Activated naive CD4-positive, alpha-beta T cell (primary cell): Measurements from ENCODE around the gene CMTM3.

ENCODE experiments used
- DNase-seq, 4 experiments: peaks; one replicate each; lab custom pipeline; 2025; lab: John Stamatoyannopoulos, UW

CMTM3 gene

DNA sequence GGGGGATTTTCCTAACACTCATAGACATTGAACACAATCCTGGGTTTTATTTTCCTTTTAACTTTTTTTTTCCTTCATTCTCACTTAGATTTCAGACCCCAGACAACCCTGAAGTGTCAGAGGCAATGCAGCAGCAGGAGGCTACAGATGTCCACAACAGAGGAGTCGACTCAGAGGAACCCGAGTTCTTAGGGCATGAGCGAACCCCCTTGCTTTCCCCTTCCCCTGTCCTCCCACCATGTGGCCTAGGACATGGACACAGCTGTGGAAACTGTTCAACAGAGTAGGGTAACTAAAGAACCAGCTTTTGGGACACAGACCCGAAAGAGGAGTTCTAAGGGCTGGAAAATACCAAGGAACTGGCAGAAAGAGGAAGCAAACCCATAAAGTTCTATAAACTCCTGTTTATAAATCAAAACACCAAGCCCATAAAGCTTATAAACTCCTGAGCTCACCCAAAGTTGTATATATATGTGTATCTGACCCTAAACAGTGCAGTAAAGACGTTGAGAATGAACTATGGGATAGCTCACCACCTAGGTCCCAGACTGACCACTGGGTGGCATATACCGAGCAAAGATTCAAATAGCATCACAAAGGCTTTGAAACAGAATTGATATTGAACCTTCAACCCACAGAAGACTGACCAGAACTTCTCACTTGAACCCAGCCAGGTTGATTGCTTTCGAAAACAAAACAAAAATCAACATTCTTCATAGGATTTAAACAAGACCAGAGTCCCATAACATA, 58.1 kb downstream of the CMTM3 start:
- no peak for DNase-seq
